Measurements from ENCODE around the gene CD320. TPM values are rescaled to one million over a fixed set of nuclear protein-coding genes. Genes with fewer than 3 reads are reported as not detected.

Gene CD320
- total and polyA plus RNA-seq, 2 experiments from 2014 or later: 87.0 to 124 TPM

GRCh38 chr19:8306235-8307054 lies 1.7 kb downstream of the CD320 start:
- no peak overlapping the region for H3K27ac Mint-ChIP-seq
- H3K4me2 ChIP-seq: peak overlapping the region; percentile 74
- no peaks in the 10 kb centered on the region for H3K9me2 ChIP-seq (ENCODE audit: insufficient read depth)
- H2AFZ ChIP-seq: no peak overlapping the region
- H4K20me1 ChIP-seq (replicated peaks; ENCODE audit: insufficient read depth): no peaks in the 10 kb centered on the region; the same call in 1 of the 2 replicates
- H3K9me3 Mint-ChIP-seq: no peaks in the 10 kb centered on the region
- ATAC-seq (no peak), DNase-seq (ENCODE audit: low spot score) (no peak)
- H3K27ac ChIP-seq (ENCODE audit: low read depth): no peak overlapping the region
- peaks cover 46% of the 10 kb centered on the region for H3K36me3 Mint-ChIP-seq (ENCODE audit: low read depth)
- peaks cover 13% of the 10 kb centered on the region for H3K4me1 Mint-ChIP-seq
- peaks cover 15% of the 10 kb centered on the region for H3K27me3 Mint-ChIP-seq (ENCODE audit: insufficient read depth, low read depth, poor library complexity)
- H3K4me3 ChIP-seq: peak overlapping the region; percentile 91
- H3F3A ChIP-seq (replicated peaks; ENCODE audit: low read depth): peaks cover 14% of the 10 kb centered on the region
- peak overlapping the region; percentile 90 for H3K4me3 Mint-ChIP-seq
- H3K4me1 ChIP-seq (ENCODE audit: insufficient read depth): peaks cover 11% of the 10 kb centered on the region; the same call in 1 of the 2 replicates
- TF ChIP-seq STAT1 (IDR thresholded peaks at IDR 0.05; ENCODE audit: unreplicated experiment) (no peak), EZH2phosphoT487 (IDR thresholded peaks at IDR 0.05; ENCODE audit: unreplicated experiment) (no peak), EZH2 (IDR thresholded peaks at IDR 0.05; ENCODE audit: low read depth, unreplicated experiment) (no peak)
- TF ChIP-seq, protein P1, sequence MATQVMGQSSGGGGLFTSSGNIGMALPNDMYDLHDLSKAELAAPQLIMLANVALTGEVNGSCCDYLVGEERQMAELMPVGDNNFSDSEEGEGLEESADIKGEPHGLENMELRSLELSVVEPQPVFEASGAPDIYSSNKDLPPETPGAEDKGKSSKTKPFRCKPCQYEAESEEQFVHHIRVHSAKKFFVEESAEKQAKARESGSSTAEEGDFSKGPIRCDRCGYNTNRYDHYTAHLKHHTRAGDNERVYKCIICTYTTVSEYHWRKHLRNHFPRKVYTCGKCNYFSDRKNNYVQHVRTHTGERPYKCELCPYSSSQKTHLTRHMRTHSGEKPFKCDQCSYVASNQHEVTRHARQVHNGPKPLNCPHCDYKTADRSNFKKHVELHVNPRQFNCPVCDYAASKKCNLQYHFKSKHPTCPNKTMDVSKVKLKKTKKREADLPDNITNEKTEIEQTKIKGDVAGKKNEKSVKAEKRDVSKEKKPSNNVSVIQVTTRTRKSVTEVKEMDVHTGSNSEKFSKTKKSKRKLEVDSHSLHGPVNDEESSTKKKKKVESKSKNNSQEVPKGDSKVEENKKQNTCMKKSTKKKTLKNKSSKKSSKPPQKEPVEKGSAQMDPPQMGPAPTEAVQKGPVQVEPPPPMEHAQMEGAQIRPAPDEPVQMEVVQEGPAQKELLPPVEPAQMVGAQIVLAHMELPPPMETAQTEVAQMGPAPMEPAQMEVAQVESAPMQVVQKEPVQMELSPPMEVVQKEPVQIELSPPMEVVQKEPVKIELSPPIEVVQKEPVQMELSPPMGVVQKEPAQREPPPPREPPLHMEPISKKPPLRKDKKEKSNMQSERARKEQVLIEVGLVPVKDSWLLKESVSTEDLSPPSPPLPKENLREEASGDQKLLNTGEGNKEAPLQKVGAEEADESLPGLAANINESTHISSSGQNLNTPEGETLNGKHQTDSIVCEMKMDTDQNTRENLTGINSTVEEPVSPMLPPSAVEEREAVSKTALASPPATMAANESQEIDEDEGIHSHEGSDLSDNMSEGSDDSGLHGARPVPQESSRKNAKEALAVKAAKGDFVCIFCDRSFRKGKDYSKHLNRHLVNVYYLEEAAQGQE (IDR thresholded peaks at IDR 0.05; ENCODE audit: unreplicated experiment): no peak
- H3K36me3 ChIP-seq (ENCODE audit: insufficient read depth): no peaks in the 10 kb centered on the region; the same call in 1 of the 2 replicates
- H3K79me2 ChIP-seq (replicated peaks; ENCODE audit: insufficient read depth): peaks cover 17% of the 10 kb centered on the region
- H3K27me3 ChIP-seq (ENCODE audit: insufficient read depth): no peaks in the 10 kb centered on the region

- H3K27me3 ChIP-seq (ENCODE audit: insufficient read depth): no peaks in the 10 kb centered on the region
- ATAC-seq (no peak), DNase-seq (ENCODE audit: low spot score) (no peak)
- Mint-ChIP-seq H3K27me3 (ENCODE audit: insufficient read depth, low read depth, poor library complexity) (peaks cover 15% of the 10 kb centered on the region), H3K27ac (no peak overlapping the region), H3K9me3 (no peaks in the 10 kb centered on the region), H3K36me3 (ENCODE audit: low read depth) (peaks cover 41% of the 10 kb centered on the region), H3K4me1 (peaks cover 13% of the 10 kb centered on the region), H3K4me3 (no peak overlapping the region)
- no peak overlapping the region for H3K4me3 ChIP-seq
- peaks cover 14% of the 10 kb centered on the region for H3F3A ChIP-seq (replicated peaks; ENCODE audit: low read depth)
- no peak overlapping the region for H2AFZ ChIP-seq
- H3K79me2 ChIP-seq (replicated peaks; ENCODE audit: insufficient read depth): peaks cover 17% of the 10 kb centered on the region
- no peak overlapping the region for H3K27ac ChIP-seq (ENCODE audit: low read depth)
- H3K4me2 ChIP-seq: no peak overlapping the region
- H3K9me2 ChIP-seq (ENCODE audit: insufficient read depth): no peaks in the 10 kb centered on the region
- H4K20me1 ChIP-seq (replicated peaks; ENCODE audit: insufficient read depth): no peaks in the 10 kb centered on the region; the same call in 1 of the 2 replicates
- H3K4me1 ChIP-seq (ENCODE audit: insufficient read depth): peaks cover 11% of the 10 kb centered on the region; the same call in 1 of the 2 replicates
- no peaks in the 10 kb centered on the region; the same call in 1 of the 2 replicates for H3K36me3 ChIP-seq (ENCODE audit: insufficient read depth)
- no peak for TF ChIP-seq EZH2phosphoT487 (IDR thresholded peaks at IDR 0.05; ENCODE audit: unreplicated experiment)
- TF ChIP-seq JUNB (IDR thresholded peaks at IDR 0.05; ENCODE audit: unreplicated experiment): no peak
- TF ChIP-seq EZH2 (IDR thresholded peaks at IDR 0.05; ENCODE audit: low read depth, unreplicated experiment): no peak
- TF ChIP-seq CREB1 (CRISPR knock-in tag; IDR thresholded peaks at IDR 0.05; ENCODE audit: low read depth): no peak
- TF ChIP-seq, protein P2, sequence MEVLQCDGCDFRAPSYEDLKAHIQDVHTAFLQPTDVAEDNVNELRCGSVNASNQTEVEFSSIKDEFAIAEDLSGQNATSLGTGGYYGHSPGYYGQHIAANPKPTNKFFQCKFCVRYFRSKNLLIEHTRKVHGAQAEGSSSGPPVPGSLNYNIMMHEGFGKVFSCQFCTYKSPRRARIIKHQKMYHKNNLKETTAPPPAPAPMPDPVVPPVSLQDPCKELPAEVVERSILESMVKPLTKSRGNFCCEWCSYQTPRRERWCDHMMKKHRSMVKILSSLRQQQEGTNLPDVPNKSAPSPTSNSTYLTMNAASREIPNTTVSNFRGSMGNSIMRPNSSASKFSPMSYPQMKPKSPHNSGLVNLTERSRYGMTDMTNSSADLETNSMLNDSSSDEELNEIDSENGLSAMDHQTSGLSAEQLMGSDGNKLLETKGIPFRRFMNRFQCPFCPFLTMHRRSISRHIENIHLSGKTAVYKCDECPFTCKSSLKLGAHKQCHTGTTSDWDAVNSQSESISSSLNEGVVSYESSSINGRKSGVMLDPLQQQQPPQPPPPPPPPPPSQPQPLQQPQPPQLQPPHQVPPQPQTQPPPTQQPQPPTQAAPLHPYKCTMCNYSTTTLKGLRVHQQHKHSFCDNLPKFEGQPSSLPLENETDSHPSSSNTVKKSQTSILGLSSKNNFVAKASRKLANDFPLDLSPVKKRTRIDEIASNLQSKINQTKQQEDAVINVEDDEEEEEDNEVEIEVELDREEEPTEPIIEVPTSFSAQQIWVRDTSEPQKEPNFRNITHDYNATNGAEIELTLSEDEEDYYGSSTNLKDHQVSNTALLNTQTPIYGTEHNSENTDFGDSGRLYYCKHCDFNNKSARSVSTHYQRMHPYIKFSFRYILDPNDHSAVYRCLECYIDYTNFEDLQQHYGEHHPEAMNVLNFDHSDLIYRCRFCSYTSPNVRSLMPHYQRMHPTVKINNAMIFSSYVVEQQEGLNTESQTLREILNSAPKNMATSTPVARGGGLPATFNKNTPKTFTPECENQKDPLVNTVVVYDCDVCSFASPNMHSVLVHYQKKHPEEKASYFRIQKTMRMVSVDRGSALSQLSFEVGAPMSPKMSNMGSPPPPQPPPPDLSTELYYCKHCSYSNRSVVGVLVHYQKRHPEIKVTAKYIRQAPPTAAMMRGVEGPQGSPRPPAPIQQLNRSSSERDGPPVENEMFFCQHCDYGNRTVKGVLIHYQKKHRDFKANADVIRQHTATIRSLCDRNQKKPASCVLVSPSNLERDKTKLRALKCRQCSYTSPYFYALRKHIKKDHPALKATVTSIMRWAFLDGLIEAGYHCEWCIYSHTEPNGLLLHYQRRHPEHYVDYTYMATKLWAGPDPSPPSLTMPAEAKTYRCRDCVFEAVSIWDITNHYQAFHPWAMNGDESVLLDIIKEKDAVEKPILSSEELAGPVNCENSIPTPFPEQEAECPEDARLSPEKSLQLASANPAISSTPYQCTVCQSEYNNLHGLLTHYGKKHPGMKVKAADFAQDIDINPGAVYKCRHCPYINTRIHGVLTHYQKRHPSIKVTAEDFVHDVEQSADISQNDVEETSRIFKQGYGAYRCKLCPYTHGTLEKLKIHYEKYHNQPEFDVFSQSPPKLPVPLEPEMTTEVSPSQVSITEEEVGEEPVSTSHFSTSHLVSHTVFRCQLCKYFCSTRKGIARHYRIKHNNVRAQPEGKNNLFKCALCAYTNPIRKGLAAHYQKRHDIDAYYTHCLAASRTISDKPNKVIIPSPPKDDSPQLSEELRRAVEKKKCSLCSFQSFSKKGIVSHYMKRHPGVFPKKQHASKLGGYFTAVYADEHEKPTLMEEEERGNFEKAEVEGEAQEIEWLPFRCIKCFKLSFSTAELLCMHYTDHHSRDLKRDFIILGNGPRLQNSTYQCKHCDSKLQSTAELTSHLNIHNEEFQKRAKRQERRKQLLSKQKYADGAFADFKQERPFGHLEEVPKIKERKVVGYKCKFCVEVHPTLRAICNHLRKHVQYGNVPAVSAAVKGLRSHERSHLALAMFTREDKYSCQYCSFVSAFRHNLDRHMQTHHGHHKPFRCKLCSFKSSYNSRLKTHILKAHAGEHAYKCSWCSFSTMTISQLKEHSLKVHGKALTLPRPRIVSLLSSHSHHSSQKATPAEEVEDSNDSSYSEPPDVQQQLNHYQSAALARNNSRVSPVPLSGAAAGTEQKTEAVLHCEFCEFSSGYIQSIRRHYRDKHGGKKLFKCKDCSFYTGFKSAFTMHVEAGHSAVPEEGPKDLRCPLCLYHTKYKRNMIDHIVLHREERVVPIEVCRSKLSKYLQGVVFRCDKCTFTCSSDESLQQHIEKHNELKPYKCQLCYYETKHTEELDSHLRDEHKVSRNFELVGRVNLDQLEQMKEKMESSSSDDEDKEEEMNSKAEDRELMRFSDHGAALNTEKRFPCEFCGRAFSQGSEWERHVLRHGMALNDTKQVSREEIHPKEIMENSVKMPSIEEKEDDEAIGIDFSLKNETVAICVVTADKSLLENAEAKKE (CRISPR knock-in tag; IDR thresholded peaks at IDR 0.05): no peak
- no peak for TF ChIP-seq NANOG (IDR thresholded peaks at IDR 0.05; ENCODE audit: borderline replicate concordance)
Measured at GRCh38 chr19:8305798-8306197, 2.4 kb downstream of the CD320 start.
